Tibial artery (tissue), 4 donors: ENCODE results near the gene TMEM176A.

Source experiments
- DNase-seq, 2 donors: peaks; one replicate each; pipeline ENCODE4 v3.0.0-alpha.2; 2019
- H3K27ac ChIP-seq, 2 donors: fragments of 200-600 bp; sonication (generic) in 1 of 2; 1 replicate in 1 of 2; 2 replicates in 1 of 2; pipeline ENCODE4 v1.5.1; 2018 to 2019; ENCODE audit warnings: mild to moderate bottlenecking in 1 of 2
- H3K27me3 ChIP-seq, 2 donors: fragments of 200-600 bp; sonication (generic) in 1 of 2; one replicate each; pipeline versions ENCODE4 v1.5.1 to v1.6.0; 2016 to 2019
- H3K36me3 ChIP-seq, 3 donors: fragments of 200-600 bp; sonication (generic) in 2 of 3; one replicate each; pipeline ENCODE4 v1.5.1; 2016 to 2019; ENCODE audit warnings: mild to moderate bottlenecking in 2 of 3
- H3K4me1 ChIP-seq, 4 donors: fragments of 200-600 bp; sonication (generic) in 2 of 4; 1 replicate in 3 of 4; 2 replicates in 1 of 4; pipeline ENCODE4 v1.5.1; 2016 to 2019
- H3K4me3 ChIP-seq, 2 donors: fragments of 200-600 bp; sonication (generic) in 1 of 2; 1 replicate in 1 of 2; 2 replicates in 1 of 2; pipeline ENCODE4 v1.5.1; 2018 to 2019; ENCODE audit warnings: mild to moderate bottlenecking in 2 of 2
- H3K9me3 ChIP-seq, 3 donors: fragments of 200-600 bp; sonication (generic) in 1 of 3; one replicate each; pipeline ENCODE4 v1.5.1; 2016 to 2019
- CTCF ChIP-seq, 2 experiments: fragments of 200-600 bp in 1 of 2; fragments of 450-650 bp in 1 of 2; IDR thresholded peaks; one replicate each; pipeline ENCODE4 v1.5.1; 2017 to 2019; ENCODE audit warnings: antibody characterized with exemption in 2 of 2, mild to moderate bottlenecking in 1 of 2, moderate library complexity in 1 of 2
- intact Hi-C: fragments of 100-400 bp; cut with DNase I; formaldehyde crosslinking; loops from one replicate; pipeline ENCODE4 v1.15.0; 2023; ENCODE audit warnings: low total_unique reads

Gene TMEM176A

GRCh38 chr7:150791304-150791703 lies 9.3 kb upstream of the TMEM176A start:
- H3K4me3 ChIP-seq: no peak overlapping the region
- H3K9me3 ChIP-seq: no peaks in the 10 kb centered on the region
- peaks cover 0 to 3% (median 3%) of the 10 kb centered on the region in 3 donors for H3K36me3 ChIP-seq
- no peak for TF ChIP-seq CTCF (IDR thresholded peaks at IDR 0.05)
- H3K27me3 ChIP-seq: peaks cover 0 to 6% of the 10 kb centered on the region in 2 donors
- intact Hi-C loops: no loop called here
- no peak overlapping the region for H3K27ac ChIP-seq
- peaks cover 0 to 10% (median 0%) of the 10 kb centered on the region in 4 donors for H3K4me1 ChIP-seq
- DNase-seq: no peak

- H3K9me3 ChIP-seq: no peaks in the 10 kb centered on the region
- no peak overlapping the region for H3K4me3 ChIP-seq
- intact Hi-C loops: no loop called here
- peaks cover 0 to 10% (median 0%) of the 10 kb centered on the region in 4 donors for H3K4me1 ChIP-seq
- no peak overlapping the region for H3K27ac ChIP-seq
- peaks cover 0 to 6% of the 10 kb centered on the region in 2 donors for H3K27me3 ChIP-seq
- peaks cover 0 to 3% (median 3%) of the 10 kb centered on the region in 3 donors for H3K36me3 ChIP-seq
- no peak for TF ChIP-seq CTCF (IDR thresholded peaks at IDR 0.05)
- no peak for DNase-seq
Observed at GRCh38 chr7:150791746-150792452, 8.7 kb upstream of the TMEM176A start.

GRCh38 chr7:150793569-150794238 lies 6.9 kb upstream of the TMEM176A start:
- Histone ChIP-seq H3K27ac (no peak overlapping the region), H3K36me3 (peaks cover 0 to 3% (median 3%) of the 10 kb centered on the region in 3 donors), H3K4me1 (no peaks in the 10 kb centered on the region), H3K27me3 (peaks cover 0 to 8% of the 10 kb centered on the region in 2 donors), H3K4me3 (no peak overlapping the region), H3K9me3 (no peaks in the 10 kb centered on the region)
- intact Hi-C loops: no loop called here
- no peak for TF ChIP-seq CTCF (IDR thresholded peaks at IDR 0.05)
- DNase-seq: no peak

GRCh38 chr7:150797661-150798060 lies 2.9 kb upstream of the TMEM176A start:
- DNase-seq: no peak
- TF ChIP-seq CTCF (IDR thresholded peaks at IDR 0.05): no peak
- H3K9me3 ChIP-seq: no peaks in the 10 kb centered on the region
- peaks cover 0 to 19% (median 4%) of the 10 kb centered on the region in 4 donors for H3K4me1 ChIP-seq
- H3K27ac ChIP-seq: no peak overlapping the region
- H3K36me3 ChIP-seq: peaks cover 0 to 3% (median 0%) of the 10 kb centered on the region in 3 donors
- peaks cover 0 to 40% of the 10 kb centered on the region in 2 donors for H3K27me3 ChIP-seq
- intact Hi-C loops: no loop called here
- no peak overlapping the region for H3K4me3 ChIP-seq

GRCh38 chr7:150799156-150799555 lies 1.4 kb upstream of the TMEM176A start:
- H3K36me3 ChIP-seq: peaks cover 0 to 3% (median 0%) of the 10 kb centered on the region in 3 donors
- no peak overlapping the region for H3K4me3 ChIP-seq
- H3K9me3 ChIP-seq: no peaks in the 10 kb centered on the region
- DNase-seq: no peak
- peaks cover 0 to 19% (median 4%) of the 10 kb centered on the region in 4 donors for H3K4me1 ChIP-seq
- no peak for TF ChIP-seq CTCF (IDR thresholded peaks at IDR 0.05)
- H3K27me3 ChIP-seq: peaks cover 0 to 46% of the 10 kb centered on the region in 2 donors
- H3K27ac ChIP-seq: no peak overlapping the region
- intact Hi-C loops: no loop called here
